Testis (tissue), 2 donors: ENCODE measurements around the gene EEA1.

Experiments
- POLR2A ChIP-seq: fragments of 450-650 bp; IDR thresholded peaks from one replicate; pipeline ENCODE4 v1.6.1; 2017; ENCODE audit warnings: antibody characterized with exemption, mild to moderate bottlenecking, moderate library complexity
- TF ChIP-seq, protein P1 (sequence below), 3 experiments: fragments of 450-650 bp in 2 of 3; fragments of 200-600 bp in 1 of 3; sonication (generic) in 1 of 3; IDR thresholded peaks; one replicate each; pipeline ENCODE4 v1.5.1; 2016 to 2019; ENCODE audit warnings: antibody characterized with exemption in 3 of 3, mild to moderate bottlenecking in 2 of 3, moderate library complexity in 1 of 3

- TF ChIP-seq, protein P1, sequence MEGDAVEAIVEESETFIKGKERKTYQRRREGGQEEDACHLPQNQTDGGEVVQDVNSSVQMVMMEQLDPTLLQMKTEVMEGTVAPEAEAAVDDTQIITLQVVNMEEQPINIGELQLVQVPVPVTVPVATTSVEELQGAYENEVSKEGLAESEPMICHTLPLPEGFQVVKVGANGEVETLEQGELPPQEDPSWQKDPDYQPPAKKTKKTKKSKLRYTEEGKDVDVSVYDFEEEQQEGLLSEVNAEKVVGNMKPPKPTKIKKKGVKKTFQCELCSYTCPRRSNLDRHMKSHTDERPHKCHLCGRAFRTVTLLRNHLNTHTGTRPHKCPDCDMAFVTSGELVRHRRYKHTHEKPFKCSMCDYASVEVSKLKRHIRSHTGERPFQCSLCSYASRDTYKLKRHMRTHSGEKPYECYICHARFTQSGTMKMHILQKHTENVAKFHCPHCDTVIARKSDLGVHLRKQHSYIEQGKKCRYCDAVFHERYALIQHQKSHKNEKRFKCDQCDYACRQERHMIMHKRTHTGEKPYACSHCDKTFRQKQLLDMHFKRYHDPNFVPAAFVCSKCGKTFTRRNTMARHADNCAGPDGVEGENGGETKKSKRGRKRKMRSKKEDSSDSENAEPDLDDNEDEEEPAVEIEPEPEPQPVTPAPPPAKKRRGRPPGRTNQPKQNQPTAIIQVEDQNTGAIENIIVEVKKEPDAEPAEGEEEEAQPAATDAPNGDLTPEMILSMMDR (IDR thresholded peaks at IDR 0.05) = no peak
- TF ChIP-seq POLR2A = no peak
These were observed 132.4 kb downstream of the EEA1 start for GRCh38 chr12:92796650-92797049.
